Ishikawa (cell line): ENCODE results near the gene MAP4K4.

Source experiments
- CEBPB ChIP-seq: IDR thresholded peaks from 2 replicates; pipeline ENCODE4 v1.6.1; 2012
- CREB1 ChIP-seq: IDR thresholded peaks from 2 replicates; pipeline ENCODE4 v1.6.1; 2012; ENCODE audit warnings: low read depth
- EGR1 ChIP-seq: IDR thresholded peaks from 2 replicates; pipeline ENCODE4 v1.6.1; 2012
- EP300 ChIP-seq: IDR thresholded peaks from 2 replicates; pipeline ENCODE4 v1.6.1; 2012; ENCODE audit warnings: borderline replicate concordance
- FOXM1 ChIP-seq: IDR thresholded peaks from 2 replicates; pipeline ENCODE4 v1.6.1; 2012; ENCODE audit warnings: low read depth, borderline replicate concordance
- MAX ChIP-seq: IDR thresholded peaks from 2 replicates; pipeline ENCODE4 v1.6.1; 2012
- NFIC ChIP-seq: IDR thresholded peaks from 2 replicates; pipeline ENCODE4 v1.6.1; 2012
- RAD21 ChIP-seq: IDR thresholded peaks from 2 replicates; pipeline ENCODE4 v1.6.1; 2012; ENCODE audit warnings: low read depth
- TAF1 ChIP-seq: IDR thresholded peaks from 2 replicates; pipeline ENCODE4 v1.6.1; 2012; ENCODE audit warnings: low read depth, mild to moderate bottlenecking
- TCF12 ChIP-seq: IDR thresholded peaks from 2 replicates; pipeline ENCODE4 v1.6.1; 2012; ENCODE audit warnings: low read depth
- TEAD4 ChIP-seq: IDR thresholded peaks from 2 replicates; pipeline ENCODE4 v1.6.1; 2012
- YY1 ChIP-seq: IDR thresholded peaks from 2 replicates; pipeline ENCODE4 v1.6.1; 2012; ENCODE audit warnings: low read depth
- ZBTB7A ChIP-seq: IDR thresholded peaks from 2 replicates; pipeline ENCODE4 v1.6.1; 2012; ENCODE audit warnings: low read depth
- TF ChIP-seq, protein P1 (sequence below): IDR thresholded peaks from 2 replicates; pipeline ENCODE4 v1.6.1; 2012
- TF ChIP-seq, protein P2 (sequence below): IDR thresholded peaks from 2 replicates; pipeline ENCODE4 v1.6.1; 2012; ENCODE audit warnings: low read depth, mild to moderate bottlenecking

MAP4K4 gene

DNA sequence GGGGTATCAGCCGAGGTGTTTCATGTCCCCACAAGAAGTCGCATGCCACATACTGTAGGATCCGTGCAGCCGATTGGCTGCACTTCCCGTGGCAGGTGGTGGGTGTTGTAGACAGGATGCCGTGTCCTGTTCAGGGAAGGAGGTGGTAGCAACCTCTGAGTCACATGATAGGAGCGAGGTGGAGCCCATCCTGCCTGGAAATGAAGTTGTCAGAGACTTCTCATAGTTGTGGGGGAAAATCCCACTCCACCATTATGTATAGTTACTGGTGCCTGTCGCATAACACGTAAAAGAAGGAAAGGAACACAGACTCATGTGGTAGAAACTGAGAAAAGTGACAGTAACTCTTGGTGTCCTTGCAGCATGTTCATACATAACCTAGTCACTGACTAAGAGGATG lies 202.9 kb downstream of the MAP4K4 start:
- TF ChIP-seq NFIC = no peak
- TF ChIP-seq, protein P1, sequence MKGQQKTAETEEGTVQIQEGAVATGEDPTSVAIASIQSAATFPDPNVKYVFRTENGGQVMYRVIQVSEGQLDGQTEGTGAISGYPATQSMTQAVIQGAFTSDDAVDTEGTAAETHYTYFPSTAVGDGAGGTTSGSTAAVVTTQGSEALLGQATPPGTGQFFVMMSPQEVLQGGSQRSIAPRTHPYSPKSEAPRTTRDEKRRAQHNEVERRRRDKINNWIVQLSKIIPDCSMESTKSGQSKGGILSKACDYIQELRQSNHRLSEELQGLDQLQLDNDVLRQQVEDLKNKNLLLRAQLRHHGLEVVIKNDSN = no peak
- no peak for TF ChIP-seq RAD21
- TF ChIP-seq CREB1 = no peak

GRCh38 chr2:101901241-101901640 lies 203.7 kb downstream of the MAP4K4 start:
- TF ChIP-seq, protein P1 = no peak
- TF ChIP-seq EP300 (no peak), FOXM1 (no peak), NFIC (no peak), CEBPB (no peak), TAF1 (no peak), ZBTB7A (no peak), RAD21 (no peak), TCF12 (no peak), TEAD4 (no peak)
- TF ChIP-seq, protein P2, sequence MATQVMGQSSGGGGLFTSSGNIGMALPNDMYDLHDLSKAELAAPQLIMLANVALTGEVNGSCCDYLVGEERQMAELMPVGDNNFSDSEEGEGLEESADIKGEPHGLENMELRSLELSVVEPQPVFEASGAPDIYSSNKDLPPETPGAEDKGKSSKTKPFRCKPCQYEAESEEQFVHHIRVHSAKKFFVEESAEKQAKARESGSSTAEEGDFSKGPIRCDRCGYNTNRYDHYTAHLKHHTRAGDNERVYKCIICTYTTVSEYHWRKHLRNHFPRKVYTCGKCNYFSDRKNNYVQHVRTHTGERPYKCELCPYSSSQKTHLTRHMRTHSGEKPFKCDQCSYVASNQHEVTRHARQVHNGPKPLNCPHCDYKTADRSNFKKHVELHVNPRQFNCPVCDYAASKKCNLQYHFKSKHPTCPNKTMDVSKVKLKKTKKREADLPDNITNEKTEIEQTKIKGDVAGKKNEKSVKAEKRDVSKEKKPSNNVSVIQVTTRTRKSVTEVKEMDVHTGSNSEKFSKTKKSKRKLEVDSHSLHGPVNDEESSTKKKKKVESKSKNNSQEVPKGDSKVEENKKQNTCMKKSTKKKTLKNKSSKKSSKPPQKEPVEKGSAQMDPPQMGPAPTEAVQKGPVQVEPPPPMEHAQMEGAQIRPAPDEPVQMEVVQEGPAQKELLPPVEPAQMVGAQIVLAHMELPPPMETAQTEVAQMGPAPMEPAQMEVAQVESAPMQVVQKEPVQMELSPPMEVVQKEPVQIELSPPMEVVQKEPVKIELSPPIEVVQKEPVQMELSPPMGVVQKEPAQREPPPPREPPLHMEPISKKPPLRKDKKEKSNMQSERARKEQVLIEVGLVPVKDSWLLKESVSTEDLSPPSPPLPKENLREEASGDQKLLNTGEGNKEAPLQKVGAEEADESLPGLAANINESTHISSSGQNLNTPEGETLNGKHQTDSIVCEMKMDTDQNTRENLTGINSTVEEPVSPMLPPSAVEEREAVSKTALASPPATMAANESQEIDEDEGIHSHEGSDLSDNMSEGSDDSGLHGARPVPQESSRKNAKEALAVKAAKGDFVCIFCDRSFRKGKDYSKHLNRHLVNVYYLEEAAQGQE = no peak

DNA sequence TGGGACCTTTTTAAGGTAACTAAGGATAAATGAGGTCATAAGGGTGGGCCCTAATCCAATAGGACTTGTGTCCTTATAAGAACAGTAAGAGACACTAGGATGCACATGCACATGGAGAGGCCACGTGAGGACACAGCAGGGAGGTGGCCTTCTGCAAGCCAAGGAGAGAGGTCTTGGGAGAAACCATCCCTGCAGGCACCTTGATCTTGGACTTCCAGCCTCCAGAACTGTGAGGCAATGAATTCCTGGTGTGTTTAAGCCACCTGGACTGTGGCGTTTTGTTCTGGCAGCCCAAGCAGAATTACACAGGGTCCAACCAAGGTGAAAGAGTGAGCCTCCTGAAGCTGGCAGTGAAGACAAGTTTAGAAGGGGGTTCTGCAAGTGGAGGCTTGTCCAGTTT lies 204.7 kb downstream of the MAP4K4 start:
- TF ChIP-seq TEAD4 = no peak
- TF ChIP-seq TAF1 = no peak
- TF ChIP-seq, protein P1 = no peak
- TF ChIP-seq TCF12 = no peak
- no peak for TF ChIP-seq EGR1
- TF ChIP-seq EP300 = no peak
- no peak for TF ChIP-seq YY1
- TF ChIP-seq ZBTB7A = no peak
- no peak for TF ChIP-seq FOXM1
- no peak for TF ChIP-seq NFIC
- TF ChIP-seq, protein P2 = no peak
- TF ChIP-seq CREB1 = no peak
- TF ChIP-seq MAX = no peak

DNA sequence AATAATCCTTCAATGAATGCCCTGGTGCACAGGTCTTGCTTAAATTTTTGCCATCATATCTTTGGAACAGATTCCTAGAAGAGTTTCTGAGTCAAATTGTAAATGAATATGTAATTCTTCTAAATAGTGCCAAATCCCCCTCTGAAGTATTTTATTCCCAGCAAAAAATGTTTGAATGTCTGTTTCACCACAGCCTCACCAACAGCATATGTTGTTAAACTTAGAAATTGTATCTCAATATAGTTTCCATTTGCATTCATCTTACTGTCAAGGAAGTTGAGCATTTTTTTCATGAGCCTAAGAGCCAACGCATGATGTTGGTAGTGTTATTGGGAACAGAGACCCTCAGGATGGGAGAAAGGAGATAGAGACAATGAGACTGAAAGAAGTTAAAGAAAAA lies 207.4 kb downstream of the MAP4K4 start:
- no peak for TF ChIP-seq EGR1
- TF ChIP-seq CREB1 = no peak
- TF ChIP-seq CEBPB = no peak
- TF ChIP-seq MAX = no peak
- no peak for TF ChIP-seq TEAD4
- no peak for TF ChIP-seq FOXM1
- no peak for TF ChIP-seq TCF12
- TF ChIP-seq EP300 = no peak
- no peak for TF ChIP-seq YY1

DNA sequence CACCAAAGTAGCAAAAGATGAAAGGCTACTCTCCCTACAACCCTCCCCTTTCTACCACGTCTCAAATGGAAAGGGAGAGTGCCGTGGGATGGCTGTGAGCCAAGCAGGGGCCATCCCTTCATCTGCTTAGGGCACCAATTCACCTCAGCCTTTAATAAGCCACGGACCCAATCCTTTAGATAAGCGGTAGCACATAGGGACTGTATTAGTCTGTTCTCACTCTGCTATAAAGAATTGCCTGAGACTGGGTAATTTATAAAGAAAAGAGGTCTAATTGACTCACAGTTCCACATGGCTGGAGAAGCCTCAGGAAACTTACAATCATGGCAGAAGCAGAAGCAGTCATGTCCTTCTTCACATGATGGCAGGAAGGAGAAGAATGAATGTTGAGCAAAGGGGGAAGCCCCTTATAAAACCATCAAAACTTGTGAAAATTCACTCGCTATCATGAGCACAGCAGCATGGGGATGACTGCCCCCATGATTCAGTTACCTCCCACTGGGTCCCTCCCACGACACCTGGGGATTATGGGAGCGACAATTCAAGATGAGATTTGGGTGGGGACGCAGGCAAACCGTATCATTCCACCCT lies 208.3 kb downstream of the MAP4K4 start:
- TF ChIP-seq EP300 (no peak), EGR1 (no peak), TEAD4 (no peak), TAF1 (no peak), RAD21 (no peak)
- TF ChIP-seq, protein P2 = no peak
